Nephron (organoid): ENCODE measurements around the gene TYK2.

Experiments used
- H3K27ac Mint-ChIP-seq, 3 experiments: 2 replicates each; pipeline ENCODE4 v1.8.0; 2020; ENCODE audit warnings: mixed read lengths in 3 of 3, mild to moderate bottlenecking in 2 of 3, moderate library complexity in 1 of 3
- H3K27me3 Mint-ChIP-seq: 2 replicates; pipeline ENCODE4 v1.8.0; 2021; ENCODE audit warnings: low read depth, mild to moderate bottlenecking, moderate library complexity, mixed read lengths
- H3K36me3 Mint-ChIP-seq: 2 replicates; pipeline ENCODE4 v1.8.0; 2020; ENCODE audit warnings: low read depth, mixed read lengths
- H3K4me1 Mint-ChIP-seq: 2 replicates; pipeline ENCODE4 v1.8.0; 2020; ENCODE audit warnings: mixed read lengths
- H3K4me3 Mint-ChIP-seq, 3 experiments: 2 replicates each; pipeline ENCODE4 v1.8.0; 2020; ENCODE audit warnings: mild to moderate bottlenecking in 3 of 3, mixed read lengths in 3 of 3, moderate library complexity in 2 of 3
- H3K9me3 Mint-ChIP-seq: 2 replicates; pipeline ENCODE4 v1.8.0; 2020; ENCODE audit warnings: mixed read lengths
- CTCF ChIP-seq, 3 experiments: fragments of 200-600 bp; sonication (generic); IDR thresholded peaks; one replicate each; pipeline ENCODE4 v1.5.0; 2021; ENCODE audit warnings: antibody characterized with exemption in 3 of 3; ENCODE audit not compliant: unreplicated experiment in 3 of 3

TYK2 gene

DNA sequence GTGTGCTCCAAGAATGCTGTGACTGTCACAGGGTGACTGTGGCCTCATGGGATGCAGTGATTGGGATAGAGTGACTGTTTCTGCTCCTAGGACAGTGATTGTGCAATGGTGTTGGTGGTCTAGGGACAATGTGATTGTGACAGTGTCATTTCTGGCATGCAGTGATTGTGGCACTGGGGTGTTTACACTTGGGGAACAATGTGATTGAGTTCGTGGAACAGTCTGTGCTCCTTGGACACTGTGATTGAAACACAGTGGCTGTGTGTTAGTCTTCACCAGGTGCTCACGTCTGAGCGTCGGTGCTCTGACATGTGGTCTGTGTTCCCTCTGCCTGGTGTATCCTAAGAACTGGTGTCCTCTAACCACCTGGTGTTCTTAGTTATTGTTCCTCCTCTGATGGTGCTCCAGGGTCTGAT, 41.7 kb upstream of the TYK2 start:
- Mint-ChIP-seq H3K27me3 (peaks cover 93% of the 10 kb centered on the region), H3K4me3 (peak overlapping the region; percentile 74 to 80 (median 79)), H3K4me1 (peaks cover 30% of the 10 kb centered on the region), H3K9me3 (no peaks in the 10 kb centered on the region), H3K36me3 (no peaks in the 10 kb centered on the region), H3K27ac (no peak overlapping the region)
- no peak for TF ChIP-seq CTCF (IDR thresholded peaks at IDR 0.05; ENCODE audit: unreplicated experiment in 3 of 3)

GRCh38 chr19:10421240-10422045, 41.1 kb upstream of the TYK2 start:
- peaks cover 30% of the 10 kb centered on the region for H3K4me1 Mint-ChIP-seq
- H3K4me3 Mint-ChIP-seq, result peak overlapping the region; percentile 74 to 80 (median 79)
- H3K36me3 Mint-ChIP-seq, result no peaks in the 10 kb centered on the region
- H3K27me3 Mint-ChIP-seq, result peaks cover 93% of the 10 kb centered on the region
- TF ChIP-seq CTCF (IDR thresholded peaks at IDR 0.05; ENCODE audit: unreplicated experiment in 3 of 3), result peak in 1 of 3 experiments; percentile 4
- no peak overlapping the region for H3K27ac Mint-ChIP-seq
- H3K9me3 Mint-ChIP-seq, result no peaks in the 10 kb centered on the region

DNA sequence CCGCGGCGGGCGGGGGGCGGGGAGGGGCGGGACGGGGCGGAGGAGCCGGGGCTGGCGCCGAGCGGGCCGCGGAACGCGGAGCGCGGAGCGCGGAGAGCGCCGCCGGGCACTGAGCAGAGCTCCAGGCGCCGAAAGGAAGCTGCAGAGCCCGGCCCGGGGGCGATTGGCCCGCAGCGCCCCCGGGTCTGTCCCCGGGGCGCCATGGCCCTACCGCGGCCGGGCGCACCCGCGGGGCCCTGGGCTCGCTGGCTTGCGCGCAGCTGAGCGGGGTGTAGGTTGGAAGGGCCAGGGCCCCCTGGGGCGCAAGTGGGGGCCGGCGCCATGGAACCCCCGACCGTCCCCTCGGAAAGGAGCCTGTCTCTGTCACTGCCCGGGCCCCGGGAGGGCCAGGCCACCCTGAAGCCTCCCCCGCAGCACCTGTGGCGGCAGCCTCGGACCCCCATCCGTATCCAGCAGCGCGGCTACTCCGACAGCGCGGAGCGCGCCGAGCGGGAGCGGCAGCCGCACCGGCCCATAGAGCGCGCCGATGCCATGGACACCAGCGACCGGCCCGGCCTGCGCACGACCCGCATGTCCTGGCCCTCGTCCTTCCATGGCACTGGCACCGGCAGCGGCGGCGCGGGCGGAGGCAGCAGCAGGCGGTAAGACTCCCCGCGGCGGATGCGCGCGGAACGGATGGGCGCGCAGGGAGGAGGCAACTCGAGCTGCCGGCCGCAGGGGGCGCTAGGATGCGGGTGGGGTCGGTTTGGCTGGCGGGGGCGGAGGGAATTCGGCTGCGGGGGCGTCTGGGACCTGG, 40.3 kb upstream of the TYK2 start, which contains the start of gene PDE4A:
PDE4A (plus strand) TSS at position 95 of the 796 bp plus-strand sequence; CDS start at position 322, 227 bp downstream.
- peaks cover 36% of the 10 kb centered on the region for H3K4me1 Mint-ChIP-seq
- peaks cover 93% of the 10 kb centered on the region for H3K27me3 Mint-ChIP-seq
- H3K27ac Mint-ChIP-seq, result peak within 1 kb of the TSS in 1 of 3 experiments; percentile 44
- TF ChIP-seq CTCF (IDR thresholded peaks at IDR 0.05; ENCODE audit: unreplicated experiment in 3 of 3), result peak; percentile 21 to 40 (median 25)
- H3K36me3 Mint-ChIP-seq, result no peaks in the 10 kb centered on the region
- no peaks in the 10 kb centered on the region for H3K9me3 Mint-ChIP-seq
- peak within 1 kb of the TSS; percentile 74 to 90 (median 79) for H3K4me3 Mint-ChIP-seq

DNA sequence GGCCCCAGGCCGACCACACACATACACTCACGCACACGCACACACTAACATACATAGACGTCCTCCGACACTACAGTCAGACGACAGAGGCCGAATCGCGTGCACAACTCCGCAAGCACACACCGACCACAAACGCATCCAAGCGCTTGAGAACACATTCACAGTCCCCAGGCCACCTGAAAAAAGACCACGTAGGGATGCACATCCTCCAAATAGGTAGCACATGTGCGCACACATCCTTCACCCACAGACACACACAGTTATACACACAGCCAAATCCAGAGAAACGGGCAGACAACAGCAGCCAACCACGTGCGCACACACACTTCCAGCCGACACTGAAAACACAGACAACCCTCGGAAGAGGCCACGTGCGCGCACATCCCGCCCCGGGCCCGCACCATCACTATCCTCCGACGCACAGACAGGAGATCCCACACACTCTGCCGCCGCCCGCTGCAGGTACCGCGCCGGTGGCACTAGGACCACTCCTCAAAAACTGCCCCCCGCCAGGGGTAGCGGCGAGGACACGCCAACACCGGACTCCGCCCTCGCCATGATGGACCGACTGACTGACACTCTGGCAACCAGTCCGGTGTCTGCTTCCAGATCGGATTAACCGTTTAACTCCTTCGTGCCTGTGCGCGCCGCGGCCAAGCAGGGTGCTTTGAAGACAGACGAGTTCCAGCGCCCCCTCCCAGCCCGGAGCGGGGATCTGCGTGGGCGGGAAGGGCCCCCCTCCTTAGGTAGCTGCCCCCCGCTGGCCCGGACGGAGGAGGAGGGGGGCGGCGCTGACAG, 39.5 kb upstream of the TYK2 start:
- Mint-ChIP-seq H3K27me3 (peaks cover 92% of the 10 kb centered on the region), H3K36me3 (no peaks in the 10 kb centered on the region), H3K4me3 (peak overlapping the region; percentile 74 to 90 (median 79)), H3K27ac (peak overlapping the region in 1 of 3 experiments; percentile 44), H3K4me1 (peaks cover 36% of the 10 kb centered on the region), H3K9me3 (no peaks in the 10 kb centered on the region)
- no peak for TF ChIP-seq CTCF (IDR thresholded peaks at IDR 0.05; ENCODE audit: unreplicated experiment in 3 of 3)

GRCh38 chr19:10419200-10419645, 38.9 kb upstream of the TYK2 start:
- Mint-ChIP-seq H3K36me3 (no peaks in the 10 kb centered on the region), H3K27ac (no peak overlapping the region), H3K9me3 (no peaks in the 10 kb centered on the region), H3K27me3 (peaks cover 90% of the 10 kb centered on the region), H3K4me3 (peak overlapping the region; percentile 74 to 90 (median 79)), H3K4me1 (peaks cover 36% of the 10 kb centered on the region)
- TF ChIP-seq CTCF (IDR thresholded peaks at IDR 0.05; ENCODE audit: unreplicated experiment in 3 of 3), result no peak
